ENCODE measurements around the gene TRIO.

Gene TRIO

DNA sequence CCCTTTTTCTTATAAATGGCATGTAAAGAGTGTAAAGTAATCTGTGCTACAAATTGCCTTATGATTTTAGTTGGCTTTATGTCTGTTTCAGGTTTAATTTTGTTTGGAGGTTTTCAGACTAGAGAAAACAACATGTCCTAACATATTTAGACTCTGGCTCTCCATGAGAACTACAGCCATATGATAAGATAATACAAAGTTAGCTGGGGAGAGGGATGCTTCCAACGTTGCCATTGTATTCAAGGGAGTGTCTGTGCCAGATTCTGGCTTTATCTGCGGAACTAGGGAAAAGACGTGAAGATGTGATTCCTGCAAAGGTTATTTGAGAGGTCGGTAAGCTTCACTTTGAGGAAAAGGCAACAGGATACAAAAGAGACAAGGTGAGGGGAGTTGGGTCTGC is 298.5 kb downstream of the TRIO start (continued):
- TF ChIP-seq CTCF (tag by site-specific recombination; IDR thresholded peaks at IDR 0.05): no peak
- no peak for TF ChIP-seq ZNF157 (tag by site-specific recombination; IDR thresholded peaks at IDR 0.05)
- TF ChIP-seq ZNF473 (tag by site-specific recombination; IDR thresholded peaks at IDR 0.05): no peak

DNA sequence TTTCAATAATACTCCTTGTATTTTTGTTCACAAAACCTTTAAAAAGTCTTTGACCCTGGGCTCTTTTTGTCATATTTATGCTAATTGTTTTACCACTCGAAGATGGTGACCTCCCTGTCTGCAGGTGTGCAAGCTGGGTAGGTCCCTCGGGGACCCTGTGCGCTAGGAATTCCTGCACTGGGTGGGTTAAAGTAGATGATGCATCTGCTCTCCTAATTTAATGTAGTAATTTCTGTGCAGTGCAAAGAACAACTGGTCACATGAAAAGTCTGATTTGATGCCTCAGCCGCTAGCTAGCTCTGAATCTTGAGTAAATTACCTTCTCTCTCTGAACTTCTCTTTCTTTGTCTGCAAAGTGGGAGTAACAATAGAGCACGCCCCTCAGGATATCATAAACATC is 299.4 kb downstream of the TRIO start:
- ChIA-PET POLR2A (no interaction called here), CTCF (no interaction called here)
- H3K27ac ChIP-seq (ENCODE audit: extremely low read depth, low read depth, low read length): no peak overlapping the region
- H3K4me3 ChIP-seq (ENCODE audit: low read depth, low read length): no peak overlapping the region
- H3K9me3 ChIP-seq (ENCODE audit: control insufficient read depth, insufficient read depth, low read depth, low read length): no peaks in the 10 kb centered on the region
- no peak for TF ChIP-seq ZXDB (tag by site-specific recombination; IDR thresholded peaks at IDR 0.05)
- TF ChIP-seq KLF16 (tag by site-specific recombination; IDR thresholded peaks at IDR 0.05): no peak
- no peak for TF ChIP-seq KLF1 (tag by site-specific recombination; IDR thresholded peaks at IDR 0.05)
- TF ChIP-seq ZNF776 (tag by site-specific recombination; IDR thresholded peaks at IDR 0.05; ENCODE audit: borderline replicate concordance): no peak
- TF ChIP-seq KLF8 (tag by site-specific recombination; IDR thresholded peaks at IDR 0.05): no peak
- TF ChIP-seq, protein P1, sequence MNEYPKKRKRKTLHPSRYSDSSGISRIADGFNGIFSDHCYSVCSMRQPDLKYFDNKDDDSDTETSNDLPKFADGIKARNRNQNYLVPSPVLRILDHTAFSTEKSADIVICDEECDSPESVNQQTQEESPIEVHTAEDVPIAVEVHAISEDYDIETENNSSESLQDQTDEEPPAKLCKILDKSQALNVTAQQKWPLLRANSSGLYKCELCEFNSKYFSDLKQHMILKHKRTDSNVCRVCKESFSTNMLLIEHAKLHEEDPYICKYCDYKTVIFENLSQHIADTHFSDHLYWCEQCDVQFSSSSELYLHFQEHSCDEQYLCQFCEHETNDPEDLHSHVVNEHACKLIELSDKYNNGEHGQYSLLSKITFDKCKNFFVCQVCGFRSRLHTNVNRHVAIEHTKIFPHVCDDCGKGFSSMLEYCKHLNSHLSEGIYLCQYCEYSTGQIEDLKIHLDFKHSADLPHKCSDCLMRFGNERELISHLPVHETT (tag by site-specific recombination; IDR thresholded peaks at IDR 0.05): no peak
- no peak for TF ChIP-seq ZIC2 (tag by site-specific recombination; IDR thresholded peaks at IDR 0.05)
- TF ChIP-seq ZNF423 (tag by site-specific recombination; IDR thresholded peaks at IDR 0.05): no peak
- TF ChIP-seq IKZF3 (tag by site-specific recombination; IDR thresholded peaks at IDR 0.05): no peak
- TF ChIP-seq ZSCAN4 (tag by site-specific recombination; IDR thresholded peaks at IDR 0.05): no peak
- no peak for TF ChIP-seq TRIM28 (IDR thresholded peaks at IDR 0.05; ENCODE audit: borderline replicate concordance, low read length)
- TF ChIP-seq BCL11A (tag by site-specific recombination; IDR thresholded peaks at IDR 0.05; ENCODE audit: low read depth): no peak
- no peak for TF ChIP-seq ZNF248 (tag by site-specific recombination; IDR thresholded peaks at IDR 0.05)
- TF ChIP-seq, protein P2, sequence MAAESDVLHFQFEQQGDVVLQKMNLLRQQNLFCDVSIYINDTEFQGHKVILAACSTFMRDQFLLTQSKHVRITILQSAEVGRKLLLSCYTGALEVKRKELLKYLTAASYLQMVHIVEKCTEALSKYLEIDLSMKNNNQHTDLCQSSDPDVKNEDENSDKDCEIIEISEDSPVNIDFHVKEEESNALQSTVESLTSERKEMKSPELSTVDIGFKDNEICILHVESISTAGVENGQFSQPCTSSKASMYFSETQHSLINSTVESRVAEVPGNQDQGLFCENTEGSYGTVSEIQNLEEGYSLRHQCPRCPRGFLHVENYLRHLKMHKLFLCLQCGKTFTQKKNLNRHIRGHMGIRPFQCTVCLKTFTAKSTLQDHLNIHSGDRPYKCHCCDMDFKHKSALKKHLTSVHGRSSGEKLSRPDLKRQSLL (tag by site-specific recombination; IDR thresholded peaks at IDR 0.05): no peak
- TF ChIP-seq ZNF274 (IDR thresholded peaks at IDR 0.05; ENCODE audit: low read length): no peak
- no peak for TF ChIP-seq ZNF274 (tag by site-specific recombination; IDR thresholded peaks at IDR 0.05; ENCODE audit: borderline replicate concordance)
- no peak for TF ChIP-seq KLF7 (tag by site-specific recombination; IDR thresholded peaks at IDR 0.05; ENCODE audit: borderline replicate concordance)
- no peak for TF ChIP-seq ZNF777 (tag by site-specific recombination; IDR thresholded peaks at IDR 0.05; ENCODE audit: borderline replicate concordance)
- no peak for TF ChIP-seq ZNF211 (tag by site-specific recombination; IDR thresholded peaks at IDR 0.05; ENCODE audit: low read depth)
- no peak for TF ChIP-seq ZBTB21 (tag by site-specific recombination; IDR thresholded peaks at IDR 0.05)
- H3K4me1 ChIP-seq (ENCODE audit: control insufficient read depth, insufficient read depth, low read length): peaks cover 42% of the 10 kb centered on the region
- peaks cover 0 to 5% of the 10 kb centered on the region in 2 experiments; a peak in 1 of 3 replicates for H3K36me3 ChIP-seq (ENCODE audit: control insufficient read depth in 2 of 2, insufficient read depth in 1 of 2, low read length in 2 of 2)
